VCaP (cell line): ENCODE measurements around the gene G6PC3.
"Not testable (repeated sequence)": the region's sequence is repeated elsewhere in the genome, so short reads cannot be mapped to it uniquely, and the experiment has no call there.

ENCODE experiments used
- H3K27ac ChIP-seq: fragments of 450-650 bp; 2 replicates; pipeline ENCODE4 v1.5.1; 2017
- TF ChIP-seq, protein P1 (sequence below): fragments of 450-650 bp; conservative IDR thresholded peaks from 2 replicates; pipeline ENCODE4 v1.5.1; 2017; ENCODE audit warnings: mild to moderate bottlenecking, moderate library complexity

The G6PC3 gene

GRCh38 chr17:44094701-44095387 is 24.3 kb downstream of the G6PC3 start:
- TF ChIP-seq, protein P1, sequence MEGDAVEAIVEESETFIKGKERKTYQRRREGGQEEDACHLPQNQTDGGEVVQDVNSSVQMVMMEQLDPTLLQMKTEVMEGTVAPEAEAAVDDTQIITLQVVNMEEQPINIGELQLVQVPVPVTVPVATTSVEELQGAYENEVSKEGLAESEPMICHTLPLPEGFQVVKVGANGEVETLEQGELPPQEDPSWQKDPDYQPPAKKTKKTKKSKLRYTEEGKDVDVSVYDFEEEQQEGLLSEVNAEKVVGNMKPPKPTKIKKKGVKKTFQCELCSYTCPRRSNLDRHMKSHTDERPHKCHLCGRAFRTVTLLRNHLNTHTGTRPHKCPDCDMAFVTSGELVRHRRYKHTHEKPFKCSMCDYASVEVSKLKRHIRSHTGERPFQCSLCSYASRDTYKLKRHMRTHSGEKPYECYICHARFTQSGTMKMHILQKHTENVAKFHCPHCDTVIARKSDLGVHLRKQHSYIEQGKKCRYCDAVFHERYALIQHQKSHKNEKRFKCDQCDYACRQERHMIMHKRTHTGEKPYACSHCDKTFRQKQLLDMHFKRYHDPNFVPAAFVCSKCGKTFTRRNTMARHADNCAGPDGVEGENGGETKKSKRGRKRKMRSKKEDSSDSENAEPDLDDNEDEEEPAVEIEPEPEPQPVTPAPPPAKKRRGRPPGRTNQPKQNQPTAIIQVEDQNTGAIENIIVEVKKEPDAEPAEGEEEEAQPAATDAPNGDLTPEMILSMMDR = no peak
- no peak overlapping the region; the same call in 1 of the 2 replicates for H3K27ac ChIP-seq

- peak overlapping the region; percentile 58 for H3K27ac ChIP-seq
- TF ChIP-seq, protein P1 = no peak
Observed at GRCh38 chr17:44095388-44095646, 24.8 kb downstream of the G6PC3 start.

GRCh38 chr17:44095647-44096496 is 25.3 kb downstream of the G6PC3 start:
- TF ChIP-seq, protein P1 = no peak
- peak overlapping the region; percentile 58 for H3K27ac ChIP-seq

- no peak overlapping the region for H3K27ac ChIP-seq
Observed at GRCh38 chr17:44097110-44097958, 26.8 kb downstream of the G6PC3 start.

GRCh38 chr17:44101858-44102257 is 31.3 kb downstream of the G6PC3 start:
- H3K27ac ChIP-seq = not testable (repeated sequence)

More at GRCh38 chr17:44097110-44097958, 26.8 kb downstream of the G6PC3 start:
- TF ChIP-seq, protein P1 = no peak

GRCh38 chr17:44102849-44103622 is 32.5 kb downstream of the G6PC3 start:
- TF ChIP-seq, protein P1 = no peak
- peak overlapping the region; percentile 47 for H3K27ac ChIP-seq

DNA sequence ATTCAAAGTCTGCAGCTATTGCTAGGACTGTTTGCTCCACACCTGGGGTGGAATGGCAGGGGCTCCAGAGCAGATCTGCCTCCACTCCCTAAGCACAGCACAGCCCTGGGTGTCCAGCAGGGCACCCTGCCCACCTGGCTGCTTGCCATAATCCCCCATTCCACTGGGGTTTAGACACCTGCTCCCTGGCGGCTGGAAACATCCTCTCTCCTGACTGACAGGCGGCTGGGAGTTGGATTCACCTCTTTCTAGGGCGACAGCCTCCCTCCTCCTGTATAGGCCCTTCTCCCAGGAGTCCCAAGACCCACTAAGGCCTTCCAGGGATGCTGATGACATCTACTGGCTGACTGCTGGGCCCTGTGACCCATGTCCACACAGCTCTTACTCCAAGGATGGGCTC is 34.9 kb downstream of the G6PC3 start:
- TF ChIP-seq, protein P1 = no peak
- H3K27ac ChIP-seq = no peak overlapping the region
